Measurements from ENCODE around the gene MRPS18B. TPM values are rescaled to one million over a fixed set of nuclear protein-coding genes. Genes with fewer than 3 reads are reported as not detected.

MRPS18B gene
- total and polyA plus RNA-seq, 2 of the 13 experiments (the other 11 are each of a cell fraction or from before 2014, with no cell fraction given), result 125 to 131 TPM

DNA sequence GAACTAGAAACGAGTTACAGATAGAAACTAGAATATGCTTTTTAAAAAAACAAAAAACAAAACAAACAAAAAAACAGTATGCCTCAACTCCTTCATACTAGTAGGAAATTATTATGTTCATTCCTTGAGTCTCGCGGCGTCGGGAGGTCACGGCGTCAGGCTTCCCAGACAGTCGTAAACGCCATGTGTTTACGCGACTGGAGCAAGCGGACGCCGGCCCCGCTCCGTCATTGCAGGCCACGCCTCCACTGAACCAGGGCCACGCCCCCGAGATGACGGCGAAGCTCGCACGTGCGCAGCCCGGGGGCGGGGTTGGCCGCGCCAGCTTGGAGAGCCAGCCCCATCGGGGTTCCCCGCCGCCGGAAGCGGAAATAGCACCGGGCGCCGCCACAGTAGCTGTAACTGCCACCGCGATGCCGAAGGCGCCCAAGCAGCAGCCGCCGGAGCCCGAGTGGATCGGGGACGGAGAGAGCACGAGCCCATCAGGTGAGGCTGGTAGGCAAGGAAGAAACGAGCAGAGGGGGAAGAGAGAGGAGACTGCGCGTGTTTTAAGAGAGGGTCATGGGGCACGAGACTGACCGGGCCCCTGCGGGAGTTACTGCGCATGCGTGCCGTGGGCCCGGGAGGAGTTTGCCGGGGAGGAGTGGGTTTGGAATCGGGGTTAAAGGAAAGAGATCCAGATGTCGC lies 46.4 kb upstream of the MRPS18B start, which contains the start of gene ABCF1 (continued):
- TF ChIP-seq, protein P1, sequence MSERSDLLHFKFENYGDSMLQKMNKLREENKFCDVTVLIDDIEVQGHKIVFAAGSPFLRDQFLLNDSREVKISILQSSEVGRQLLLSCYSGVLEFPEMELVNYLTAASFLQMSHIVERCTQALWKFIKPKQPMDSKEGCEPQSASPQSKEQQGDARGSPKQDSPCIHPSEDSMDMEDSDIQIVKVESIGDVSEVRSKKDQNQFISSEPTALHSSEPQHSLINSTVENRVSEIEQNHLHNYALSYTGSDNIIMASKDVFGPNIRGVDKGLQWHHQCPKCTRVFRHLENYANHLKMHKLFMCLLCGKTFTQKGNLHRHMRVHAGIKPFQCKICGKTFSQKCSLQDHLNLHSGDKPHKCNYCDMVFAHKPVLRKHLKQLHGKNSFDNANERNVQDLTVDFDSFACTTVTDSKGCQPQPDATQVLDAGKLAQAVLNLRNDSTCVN (CRISPR knock-in tag; IDR thresholded peaks at IDR 0.05; ENCODE audit: borderline replicate concordance), result peak; percentile 70
- TF ChIP-seq MED13 (CRISPR knock-in tag; IDR thresholded peaks at IDR 0.05) (peak; percentile 93), HDAC1 (CRISPR knock-in tag; IDR thresholded peaks at IDR 0.05) (peak; percentile 96), SRF (IDR thresholded peaks at IDR 0.05; ENCODE audit: low read depth, low read length) (no peak), CENPT (CRISPR knock-in tag; IDR thresholded peaks at IDR 0.05; ENCODE audit: low read depth) (0 out of 2 replicates have a peak, but pooled peaks have one; percentile 74), ZNF75D (CRISPR knock-in tag; IDR thresholded peaks at IDR 0.05; ENCODE audit: borderline replicate concordance) (peak; percentile 48; the same call in 1 of the 2 replicates), PCBP1 (IDR thresholded peaks at IDR 0.05; ENCODE audit: borderline replicate concordance, low read depth, low read length) (no peak), MAFK (conservative IDR thresholded peaks at IDR 0.05 in 1 of 2, IDR thresholded peaks at IDR 0.05 in 1 of 2; ENCODE audit: low read length in 2 of 2) (no peak), NR3C1 (CRISPR knock-in tag; IDR thresholded peaks at IDR 0.05) (no peak), ZFP36L2 (CRISPR knock-in tag; IDR thresholded peaks at IDR 0.05) (peak; percentile 89; the same call in 1 of the 2 replicates)
- TF ChIP-seq, protein P2, sequence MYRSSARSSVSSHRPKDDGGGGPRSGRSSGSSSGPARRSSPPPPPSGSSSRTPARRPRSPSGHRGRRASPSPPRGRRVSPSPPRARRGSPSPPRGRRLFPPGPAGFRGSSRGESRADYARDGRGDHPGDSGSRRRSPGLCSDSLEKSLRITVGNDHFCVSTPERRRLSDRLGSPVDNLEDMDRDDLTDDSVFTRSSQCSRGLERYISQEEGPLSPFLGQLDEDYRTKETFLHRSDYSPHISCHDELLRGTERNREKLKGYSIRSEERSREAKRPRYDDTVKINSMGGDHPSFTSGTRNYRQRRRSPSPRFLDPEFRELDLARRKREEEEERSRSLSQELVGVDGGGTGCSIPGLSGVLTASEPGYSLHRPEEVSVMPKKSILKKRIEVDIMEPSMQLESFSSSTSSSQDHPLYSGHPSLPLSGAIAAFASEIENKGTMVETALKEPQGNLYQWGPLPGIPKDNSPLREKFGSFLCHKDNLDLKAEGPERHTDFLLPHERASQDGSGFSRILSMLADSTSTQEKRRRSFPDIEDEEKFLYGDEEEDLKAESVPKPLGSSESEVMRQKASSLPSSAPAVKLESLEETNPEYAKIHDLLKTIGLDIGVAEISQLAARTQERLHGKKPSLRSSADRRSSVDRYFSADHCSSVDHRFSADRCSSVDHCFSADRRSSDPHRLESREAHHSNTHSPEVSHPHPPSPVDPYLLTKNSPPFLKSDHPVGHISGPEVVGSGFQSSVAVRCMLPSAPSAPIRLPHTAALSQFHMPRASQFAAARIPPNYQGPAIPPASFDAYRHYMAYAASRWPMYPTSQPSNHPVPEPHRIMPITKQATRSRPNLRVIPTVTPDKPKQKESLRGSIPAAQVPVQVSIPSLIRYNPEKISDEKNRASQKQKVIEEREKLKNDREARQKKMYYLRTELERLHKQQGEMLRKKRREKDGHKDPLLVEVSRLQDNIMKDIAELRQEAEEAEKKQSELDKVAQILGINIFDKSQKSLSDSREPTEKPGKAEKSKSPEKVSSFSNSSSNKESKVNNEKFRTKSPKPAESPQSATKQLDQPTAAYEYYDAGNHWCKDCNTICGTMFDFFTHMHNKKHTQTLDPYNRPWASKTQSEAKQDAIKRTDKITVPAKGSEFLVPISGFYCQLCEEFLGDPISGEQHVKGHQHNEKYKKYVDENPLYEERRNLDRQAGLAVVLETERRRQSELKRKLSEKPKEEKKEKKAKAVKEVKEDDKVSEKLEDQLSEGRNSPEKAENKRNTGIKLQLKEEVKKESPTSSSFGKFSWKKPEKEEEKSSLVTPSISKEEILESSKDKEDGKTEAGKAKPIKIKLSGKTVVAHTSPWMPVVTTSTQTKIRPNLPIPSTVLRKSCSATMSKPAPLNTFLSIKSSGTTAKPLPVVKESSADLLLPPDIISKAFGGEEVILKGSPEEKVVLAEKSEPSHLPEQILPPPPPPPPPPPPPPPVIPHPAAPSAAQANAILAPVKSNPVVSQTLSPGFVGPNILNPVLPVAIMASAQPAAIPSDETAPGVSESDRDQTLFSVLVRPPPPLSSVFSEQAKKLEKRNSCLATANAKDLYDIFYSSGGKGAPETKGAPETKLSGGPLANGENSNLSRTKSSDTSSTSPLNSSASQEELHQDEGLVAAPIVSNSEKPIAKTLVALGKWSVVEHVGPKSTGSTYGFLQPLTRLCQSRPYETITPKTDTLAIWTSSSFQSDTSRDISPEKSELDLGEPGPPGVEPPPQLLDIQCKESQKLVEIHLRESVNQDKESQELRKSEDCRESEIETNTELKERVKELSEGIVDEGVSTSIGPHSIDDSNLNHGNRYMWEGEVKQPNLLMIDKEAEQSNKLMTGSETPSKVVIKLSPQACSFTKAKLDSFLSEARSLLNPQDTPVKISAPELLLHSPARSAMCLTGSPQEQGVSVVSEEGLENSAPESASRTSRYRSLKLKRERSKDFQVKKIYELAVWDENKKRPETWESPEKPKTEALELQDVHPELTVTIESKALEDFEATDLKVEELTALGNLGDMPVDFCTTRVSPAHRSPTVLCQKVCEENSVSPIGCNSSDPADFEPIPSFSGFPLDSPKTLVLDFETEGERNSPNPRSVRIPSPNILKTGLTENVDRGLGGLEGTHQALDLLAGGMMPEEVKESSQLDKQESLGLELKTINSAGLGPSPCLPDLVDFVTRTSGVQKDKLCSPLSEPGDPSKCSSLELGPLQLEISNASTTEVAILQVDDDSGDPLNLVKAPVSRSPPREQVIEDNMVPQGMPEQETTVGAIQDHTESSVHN (CRISPR knock-in tag; IDR thresholded peaks at IDR 0.05), result peak; percentile 83; the same call in 1 of the 2 replicates
- TF ChIP-seq, protein P3, sequence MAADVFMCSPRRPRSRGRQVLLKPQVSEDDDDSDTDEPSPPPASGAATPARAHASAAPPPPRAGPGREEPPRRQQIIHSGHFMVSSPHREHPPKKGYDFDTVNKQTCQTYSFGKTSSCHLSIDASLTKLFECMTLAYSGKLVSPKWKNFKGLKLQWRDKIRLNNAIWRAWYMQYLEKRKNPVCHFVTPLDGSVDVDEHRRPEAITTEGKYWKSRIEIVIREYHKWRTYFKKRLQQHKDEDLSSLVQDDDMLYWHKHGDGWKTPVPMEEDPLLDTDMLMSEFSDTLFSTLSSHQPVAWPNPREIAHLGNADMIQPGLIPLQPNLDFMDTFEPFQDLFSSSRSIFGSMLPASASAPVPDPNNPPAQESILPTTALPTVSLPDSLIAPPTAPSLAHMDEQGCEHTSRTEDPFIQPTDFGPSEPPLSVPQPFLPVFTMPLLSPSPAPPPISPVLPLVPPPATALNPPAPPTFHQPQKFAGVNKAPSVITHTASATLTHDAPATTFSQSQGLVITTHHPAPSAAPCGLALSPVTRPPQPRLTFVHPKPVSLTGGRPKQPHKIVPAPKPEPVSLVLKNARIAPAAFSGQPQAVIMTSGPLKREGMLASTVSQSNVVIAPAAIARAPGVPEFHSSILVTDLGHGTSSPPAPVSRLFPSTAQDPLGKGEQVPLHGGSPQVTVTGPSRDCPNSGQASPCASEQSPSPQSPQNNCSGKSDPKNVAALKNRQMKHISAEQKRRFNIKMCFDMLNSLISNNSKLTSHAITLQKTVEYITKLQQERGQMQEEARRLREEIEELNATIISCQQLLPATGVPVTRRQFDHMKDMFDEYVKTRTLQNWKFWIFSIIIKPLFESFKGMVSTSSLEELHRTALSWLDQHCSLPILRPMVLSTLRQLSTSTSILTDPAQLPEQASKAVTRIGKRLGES (CRISPR knock-in tag; IDR thresholded peaks at IDR 0.05; ENCODE audit: borderline replicate concordance), result peak; percentile 46; the same call in 1 of the 2 replicates
- TF ChIP-seq, protein P4, sequence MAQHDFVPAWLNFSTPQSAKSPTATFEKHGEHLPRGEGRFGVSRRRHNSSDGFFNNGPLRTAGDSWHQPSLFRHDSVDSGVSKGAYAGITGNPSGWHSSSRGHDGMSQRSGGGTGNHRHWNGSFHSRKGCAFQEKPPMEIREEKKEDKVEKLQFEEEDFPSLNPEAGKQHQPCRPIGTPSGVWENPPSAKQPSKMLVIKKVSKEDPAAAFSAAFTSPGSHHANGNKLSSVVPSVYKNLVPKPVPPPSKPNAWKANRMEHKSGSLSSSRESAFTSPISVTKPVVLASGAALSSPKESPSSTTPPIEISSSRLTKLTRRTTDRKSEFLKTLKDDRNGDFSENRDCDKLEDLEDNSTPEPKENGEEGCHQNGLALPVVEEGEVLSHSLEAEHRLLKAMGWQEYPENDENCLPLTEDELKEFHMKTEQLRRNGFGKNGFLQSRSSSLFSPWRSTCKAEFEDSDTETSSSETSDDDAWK (CRISPR knock-in tag; IDR thresholded peaks at IDR 0.05), result no peak

Measured in HepG2 (cell line).